GM19239 (cell line): ENCODE data around the gene QSOX1.

Source experiments
- DNase-seq: peaks from one replicate; pipeline ENCODE4 v3.0.0; 2011; ENCODE audit warnings: low spot score; ENCODE audit not compliant: insufficient read length
- FAIRE-seq: peaks from 2 replicates; lab custom pipeline; 2011; peaks lifted over from hg19 to GRCh38; lab: Jason Lieb, UNC

QSOX1 gene

DNA sequence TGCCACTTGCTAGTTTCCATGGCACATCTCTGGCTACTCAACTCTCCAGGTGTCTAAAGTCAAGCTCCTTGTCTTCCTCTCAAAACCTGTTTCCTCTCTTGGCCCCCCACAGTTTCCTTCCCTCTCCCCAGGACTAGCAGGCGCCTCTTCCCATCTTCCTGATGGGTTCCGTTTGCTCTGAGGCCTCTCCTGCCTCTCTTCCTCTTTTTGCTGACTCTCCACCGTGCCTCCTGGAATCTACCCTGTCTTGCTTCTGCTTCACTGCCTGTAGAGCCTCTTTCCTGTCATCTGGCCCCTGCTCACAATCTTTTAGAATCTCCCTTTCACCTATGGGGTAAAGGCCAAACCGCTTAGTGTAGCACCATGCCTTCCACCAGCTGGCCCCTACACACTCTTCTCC is 53.6 kb downstream of the QSOX1 start:
- DNase-seq (no peak), FAIRE-seq (no peak)

DNA sequence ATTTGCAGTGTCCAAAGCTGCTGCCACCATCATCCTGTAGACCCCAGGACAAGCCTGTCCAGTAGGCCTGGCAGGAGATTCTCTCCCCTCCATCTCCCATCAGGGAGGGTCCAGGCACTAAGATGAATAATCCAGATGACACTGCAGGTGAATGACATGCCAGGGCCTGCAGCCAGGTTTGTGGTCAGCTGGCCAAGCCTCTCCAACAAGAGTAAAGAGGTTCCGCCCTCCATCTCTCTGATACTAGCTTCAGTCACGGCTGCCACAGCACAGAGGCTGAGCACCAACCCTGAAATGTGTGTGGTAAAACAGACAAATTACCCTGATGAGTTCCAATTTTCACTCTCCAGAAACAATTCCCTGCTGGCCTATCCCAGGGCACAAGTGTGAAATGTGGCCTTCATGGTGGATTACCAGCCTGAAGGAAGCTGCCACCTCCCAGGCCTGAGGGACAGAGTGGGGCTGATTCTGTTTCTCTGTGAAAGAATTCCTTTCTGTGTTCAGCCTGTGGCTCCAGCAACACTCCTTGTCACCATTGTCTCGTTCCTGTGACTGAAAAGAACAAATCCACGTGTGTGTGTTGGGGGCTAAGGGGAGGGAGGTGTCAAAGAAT is 55.4 kb downstream of the QSOX1 start:
- DNase-seq (no peak), FAIRE-seq (no peak)

DNA sequence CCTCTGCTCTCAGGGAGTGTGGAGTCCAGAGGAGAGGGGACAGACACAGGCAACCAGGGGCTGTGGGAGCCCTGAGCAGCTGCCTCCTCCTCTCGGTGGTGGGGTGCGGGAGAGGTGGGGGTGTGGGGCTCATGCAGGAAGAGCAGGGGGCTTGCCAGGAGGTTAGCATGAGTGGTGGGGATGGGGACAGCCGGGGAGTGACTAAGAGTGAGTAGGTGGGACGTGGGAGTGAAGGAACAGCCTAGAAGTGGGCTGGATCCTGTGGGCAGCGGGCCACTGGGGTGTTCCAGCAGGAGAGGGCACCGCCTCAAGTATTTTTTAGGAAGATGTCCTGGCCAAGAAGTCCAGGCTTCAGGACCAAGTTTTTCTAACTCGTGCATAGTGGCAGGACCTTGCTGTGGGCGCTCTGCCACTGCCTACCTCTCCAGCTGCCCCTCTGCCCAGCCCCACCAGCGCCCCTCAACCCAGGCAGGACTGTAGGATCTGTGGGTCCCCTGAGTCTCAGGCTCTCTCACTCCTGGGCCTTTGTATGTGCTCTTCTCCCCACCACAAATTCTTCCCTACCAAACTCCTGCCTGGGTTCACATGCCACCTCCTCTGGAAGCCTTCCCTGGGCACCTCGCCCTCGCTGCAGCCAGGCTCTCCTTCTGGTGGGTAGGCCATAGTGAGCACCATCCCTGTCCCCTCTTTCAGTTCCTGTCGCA is 56.6 kb downstream of the QSOX1 start:
- DNase-seq (no peak), FAIRE-seq (no peak)

DNA sequence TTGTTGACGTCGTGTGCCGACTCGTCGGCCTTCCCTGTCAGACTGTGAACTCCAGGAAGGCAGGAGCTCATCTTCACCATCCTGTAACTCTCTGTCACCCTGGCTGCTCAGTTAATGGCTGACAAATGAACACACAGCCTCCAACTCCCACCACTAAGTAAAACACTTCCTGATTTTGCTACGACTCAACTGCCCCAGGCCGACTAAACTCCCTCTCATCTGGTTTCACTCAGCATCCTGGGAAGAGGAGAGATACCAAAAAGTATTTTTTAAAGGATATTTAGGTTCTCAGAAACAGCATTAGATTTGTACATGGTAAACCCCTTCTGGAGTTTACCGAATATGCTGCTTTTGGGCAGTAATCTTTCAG is 57.2 kb downstream of the QSOX1 start:
- DNase-seq (no peak), FAIRE-seq (no peak)

DNA sequence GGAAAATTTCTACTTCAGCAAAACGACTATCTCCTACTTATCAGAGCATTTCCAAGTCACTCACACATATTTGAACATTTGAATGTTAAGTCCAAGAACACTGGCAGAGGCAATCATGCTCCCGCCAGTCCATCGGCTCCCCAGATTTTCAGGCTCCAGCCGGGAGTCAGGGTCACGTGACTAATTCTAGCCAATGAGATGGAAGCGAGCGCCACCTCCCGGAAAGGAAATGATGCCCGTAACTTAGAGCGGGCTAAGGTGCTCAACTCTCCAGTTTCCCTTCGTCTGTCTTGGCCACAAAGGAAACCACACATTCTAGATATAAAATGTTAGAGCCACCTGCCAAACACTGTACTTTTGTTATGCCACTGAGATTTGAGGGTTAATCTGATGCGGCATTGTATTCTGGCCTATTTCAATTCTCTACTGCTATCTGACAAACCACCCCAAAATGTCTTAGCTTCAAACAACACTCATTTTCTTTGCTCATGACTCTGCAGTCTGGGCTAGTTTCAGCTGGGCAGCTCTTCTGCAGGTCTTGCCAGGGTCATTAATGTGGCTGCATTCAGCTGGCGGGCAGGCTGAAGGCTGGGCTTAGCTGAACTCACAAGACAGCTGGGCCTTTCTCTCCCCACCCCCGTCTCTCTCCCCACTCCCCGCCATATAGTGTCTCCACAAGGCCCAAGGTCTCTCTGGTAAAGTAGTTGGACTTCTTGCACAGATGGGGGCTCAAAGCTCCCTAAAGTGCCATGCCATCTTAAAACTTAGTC is 58.9 kb downstream of the QSOX1 start:
- DNase-seq (peak; percentile 57), FAIRE-seq (peak; percentile 86)

DNA sequence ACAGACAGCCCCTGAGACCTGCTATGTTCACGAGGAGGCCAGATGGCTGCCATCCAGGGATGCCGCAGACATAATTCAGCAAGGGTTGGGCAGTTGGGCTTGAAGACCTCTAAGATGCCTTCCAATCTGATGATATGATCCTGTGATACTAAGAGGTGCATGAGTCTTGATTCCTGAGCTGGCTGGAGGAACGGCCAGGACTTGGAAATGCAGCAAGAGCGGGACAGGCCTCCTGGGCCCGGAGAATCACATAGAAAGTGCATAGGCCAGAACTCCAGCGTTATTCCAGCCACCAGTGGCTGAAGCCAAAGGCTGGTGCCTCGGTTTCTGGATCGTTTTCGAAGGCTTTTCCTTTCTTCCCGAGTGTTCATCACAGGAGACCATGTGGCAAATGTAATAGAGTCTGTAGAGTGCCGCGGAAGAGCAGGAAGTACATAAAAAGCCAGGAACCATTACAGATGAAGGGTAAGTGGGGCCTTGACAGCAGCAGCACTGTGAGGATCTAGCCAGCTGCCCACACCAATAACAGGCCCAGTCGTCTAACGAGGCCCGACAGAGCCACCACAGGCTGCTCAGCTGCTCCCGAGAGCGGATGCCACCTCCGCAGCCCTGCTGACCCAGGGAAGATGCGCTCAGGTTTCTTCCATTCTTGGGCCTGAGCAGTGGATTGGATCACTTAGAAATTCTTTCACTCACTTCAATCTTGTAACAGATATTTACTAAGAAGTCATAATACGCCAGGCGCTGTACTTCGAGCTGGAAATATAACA is 61.4 kb downstream of the QSOX1 start:
- no peak for FAIRE-seq
- DNase-seq: no peak

DNA sequence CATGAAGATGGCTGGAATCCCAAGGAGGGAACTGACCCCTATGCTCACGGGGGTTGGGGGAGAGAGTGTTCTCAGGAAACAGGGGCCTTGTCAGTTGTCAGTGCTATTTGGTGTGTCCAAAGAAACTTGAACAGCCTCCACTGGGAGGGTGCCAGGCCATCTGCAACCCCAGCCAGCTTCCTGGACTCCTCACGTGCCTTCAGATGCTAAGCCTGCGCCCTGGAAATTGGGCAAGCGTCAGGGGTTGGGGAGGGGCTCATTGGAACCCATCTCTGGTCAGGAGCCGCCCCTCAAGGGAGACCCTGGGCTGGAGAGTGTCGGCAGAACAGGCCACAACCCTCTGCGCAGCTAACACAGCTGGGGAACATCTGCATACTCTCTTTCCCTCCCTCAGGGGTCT is 62.3 kb downstream of the QSOX1 start:
- FAIRE-seq: no peak
- DNase-seq: no peak

DNA sequence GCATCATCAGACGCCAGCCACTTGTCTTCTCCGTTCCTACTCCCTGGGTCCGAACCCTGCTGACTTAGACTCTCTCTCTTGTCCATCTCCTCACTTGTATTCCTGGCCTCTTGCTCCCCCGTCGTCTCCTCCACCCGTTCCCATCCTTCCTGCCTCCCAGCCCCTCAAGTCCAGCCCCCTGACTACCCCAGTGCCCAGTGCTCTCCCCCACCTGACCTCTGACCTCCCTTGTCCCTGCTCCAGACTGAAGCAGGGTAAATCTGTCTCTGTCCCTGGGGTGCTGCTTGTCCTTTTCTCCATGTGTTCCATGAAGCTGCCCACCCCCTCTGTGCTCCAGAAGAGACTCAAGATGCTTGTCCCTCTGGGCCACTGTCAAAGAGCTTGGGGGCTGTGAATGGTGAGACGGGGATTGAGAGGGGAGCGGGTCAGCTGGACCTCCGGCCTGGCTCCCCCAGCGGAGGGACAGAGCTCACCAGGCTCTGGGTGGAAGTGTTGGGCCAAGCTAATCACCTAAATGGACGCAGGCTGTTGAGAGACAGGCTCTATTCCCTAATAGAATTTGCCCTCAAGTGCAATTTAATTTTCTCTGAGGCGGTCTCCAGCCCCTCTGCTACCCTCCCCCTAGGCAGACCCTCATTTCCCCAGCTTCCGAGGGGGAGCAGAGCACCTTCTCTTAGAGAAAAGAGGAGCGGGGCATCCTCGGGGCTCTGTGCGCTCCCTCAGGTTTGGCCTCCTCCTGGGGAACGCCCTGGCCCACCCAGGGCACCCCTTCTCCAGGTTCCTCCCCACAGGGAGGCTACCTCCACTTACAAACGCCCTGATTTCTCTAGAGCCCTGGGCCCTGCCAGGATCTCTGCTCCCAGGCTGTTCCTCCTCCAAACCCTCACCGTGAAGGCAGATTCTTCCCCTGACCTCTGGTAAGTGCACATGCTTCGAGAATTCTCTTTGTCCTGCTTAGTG is 64.4 kb downstream of the QSOX1 start:
- no peak for FAIRE-seq
- DNase-seq: no peak

DNA sequence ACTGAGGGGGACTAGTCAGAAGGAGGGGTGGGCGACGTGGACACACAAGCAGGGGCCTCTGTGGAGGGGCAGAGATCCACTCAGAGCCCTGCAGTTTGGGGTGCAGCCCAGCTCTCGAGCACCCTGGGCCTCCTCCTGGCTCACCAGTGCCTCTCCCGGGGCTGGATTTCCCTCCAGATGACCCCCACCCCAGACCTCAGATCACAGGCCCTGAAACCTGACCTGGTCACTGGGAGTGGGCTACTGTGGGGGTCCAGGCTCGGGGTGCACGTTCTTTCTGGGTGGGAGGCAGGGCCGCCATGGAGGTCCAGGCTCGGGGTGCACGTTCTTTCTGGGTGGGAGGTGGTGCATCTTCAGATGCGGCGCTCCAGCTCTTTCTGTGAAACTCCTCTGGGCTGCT is 65.1 kb downstream of the QSOX1 start:
- DNase-seq: no peak
- FAIRE-seq: no peak

DNA sequence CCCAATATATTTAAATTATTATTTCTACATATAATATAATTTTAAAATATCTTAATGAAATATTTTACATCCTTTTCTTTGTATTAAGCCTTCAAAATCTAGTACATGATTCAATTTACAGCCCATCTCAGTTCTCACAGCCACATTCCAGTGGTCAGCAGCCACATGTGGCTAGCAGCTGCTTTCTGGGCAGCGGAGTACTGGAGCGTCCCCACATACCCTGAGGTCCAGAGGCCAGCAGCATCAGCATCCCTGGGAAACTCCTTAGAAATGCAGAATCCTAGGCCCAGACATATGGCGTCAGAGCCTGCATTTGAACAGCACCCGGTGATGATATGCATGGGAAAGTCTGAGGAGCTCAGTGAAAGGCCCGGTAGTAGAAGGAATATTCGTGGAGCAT is 66.8 kb downstream of the QSOX1 start:
- DNase-seq (no peak), FAIRE-seq (no peak)

DNA sequence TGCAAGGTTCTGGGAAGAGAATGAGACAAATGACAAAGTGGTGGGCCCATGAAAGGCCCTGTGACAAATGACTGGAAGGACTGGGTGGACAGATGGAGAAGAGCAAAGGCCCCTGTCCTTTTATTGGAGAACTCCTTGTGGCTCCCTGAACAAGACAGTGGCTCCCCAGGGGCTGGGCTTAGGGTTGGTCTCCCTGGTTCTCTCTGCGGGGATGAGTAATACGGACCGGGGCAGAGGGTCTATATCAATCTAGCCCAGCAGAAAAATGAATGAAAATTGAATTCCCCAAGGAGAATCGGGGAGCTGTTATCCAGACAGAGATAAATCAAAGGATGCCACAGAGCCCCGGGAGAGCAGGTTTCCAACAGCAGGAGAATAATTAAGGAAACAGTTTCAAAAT is 70.2 kb downstream of the QSOX1 start:
- no peak for FAIRE-seq
- no peak for DNase-seq

DNA sequence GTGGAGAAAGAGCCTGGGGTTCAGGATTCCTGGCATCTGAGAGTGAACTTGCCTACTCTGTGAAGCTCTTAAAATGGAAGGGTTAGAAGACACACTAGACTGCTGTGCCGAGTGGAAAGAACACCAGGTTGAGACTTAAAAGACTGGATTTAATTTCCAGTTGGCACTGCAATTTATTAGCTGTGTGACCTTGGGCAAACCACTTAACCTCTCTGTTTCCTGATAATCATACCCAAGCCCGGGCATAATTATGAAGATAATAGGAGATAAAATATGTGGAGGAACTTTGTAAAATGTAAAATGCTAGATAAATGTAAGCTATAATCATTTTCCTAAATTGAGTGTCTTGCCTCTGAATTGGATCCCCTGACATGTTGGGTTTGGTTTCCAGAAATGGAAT is 70.7 kb downstream of the QSOX1 start:
- DNase-seq: no peak
- no peak for FAIRE-seq

DNA sequence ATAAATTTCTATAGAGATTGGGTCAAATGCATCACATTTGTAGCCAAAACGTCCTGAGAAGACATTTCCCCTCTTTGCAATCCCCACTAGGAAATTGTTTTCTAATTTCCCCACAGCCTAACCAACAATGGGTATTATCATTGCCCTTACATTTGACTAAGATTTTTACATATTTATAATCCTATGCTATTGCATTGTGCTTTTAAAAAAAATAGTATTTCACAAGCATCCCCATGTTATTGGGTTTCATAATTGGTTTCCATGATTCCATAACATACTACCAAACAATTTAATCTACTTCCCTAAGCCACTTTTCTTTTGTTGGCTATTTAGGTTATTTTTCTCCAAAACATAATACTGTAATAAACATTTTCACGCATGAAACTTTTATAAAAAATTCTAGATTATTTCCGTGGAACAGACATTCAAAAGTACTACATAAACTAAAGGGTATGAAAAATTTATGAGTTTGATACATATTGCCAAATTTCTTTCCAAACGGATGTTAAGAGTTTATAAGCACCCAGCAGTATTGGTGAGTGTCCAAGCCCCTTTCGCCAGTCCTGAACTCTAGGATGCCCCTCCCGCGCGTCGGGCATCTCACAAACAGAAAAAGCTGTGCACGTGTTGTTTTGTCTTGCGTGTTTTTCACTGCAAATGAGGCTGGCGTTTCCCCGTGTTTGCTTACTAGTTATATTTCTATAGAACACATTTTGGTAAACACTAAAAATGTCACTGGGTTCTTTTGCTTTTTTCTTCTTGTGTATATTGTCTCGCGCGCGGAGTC is 73.4 kb downstream of the QSOX1 start:
- DNase-seq (no peak), FAIRE-seq (no peak)

DNA sequence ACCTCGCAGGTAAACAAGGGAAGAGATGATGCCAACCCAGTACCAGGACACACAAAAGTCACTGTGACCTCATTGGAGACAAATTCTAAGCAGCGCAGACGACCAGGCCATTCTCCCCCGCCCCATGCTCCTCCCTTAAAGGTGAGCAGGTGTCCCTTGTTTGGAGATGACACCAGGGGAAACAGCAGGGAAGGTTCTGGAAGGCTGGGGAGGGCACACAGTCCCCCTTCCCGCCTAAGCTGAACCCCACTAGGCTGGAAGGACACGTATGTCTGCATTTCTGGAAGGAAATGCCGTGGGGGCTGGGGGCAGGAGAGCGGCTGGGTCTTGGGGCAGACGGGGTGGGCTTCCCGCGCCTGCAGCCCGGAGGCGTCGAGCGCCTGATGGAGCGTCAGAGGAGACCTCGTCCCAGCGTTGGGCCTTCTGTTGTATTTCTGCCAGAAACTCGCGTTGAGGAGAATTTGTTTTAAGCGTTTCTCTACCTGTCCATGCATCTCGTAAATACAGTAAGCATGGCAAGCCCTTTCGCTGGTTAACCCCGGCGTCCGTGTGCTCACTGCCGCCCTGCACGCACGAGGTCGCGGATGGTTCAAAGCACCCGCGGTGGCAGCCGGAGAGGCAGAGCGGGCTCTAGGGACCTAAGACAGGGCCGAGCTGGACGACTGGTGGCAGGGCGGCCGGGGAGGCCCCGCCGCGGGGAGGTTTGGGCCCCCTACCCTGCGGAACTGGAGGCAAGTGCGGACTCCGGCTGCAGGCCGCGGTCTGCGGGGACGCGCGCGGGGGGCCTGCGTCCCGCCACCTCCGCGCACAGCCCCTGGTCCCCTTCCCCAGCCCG is 74.2 kb downstream of the QSOX1 start:
- FAIRE-seq: no peak
- peak; percentile 46 for DNase-seq

DNA sequence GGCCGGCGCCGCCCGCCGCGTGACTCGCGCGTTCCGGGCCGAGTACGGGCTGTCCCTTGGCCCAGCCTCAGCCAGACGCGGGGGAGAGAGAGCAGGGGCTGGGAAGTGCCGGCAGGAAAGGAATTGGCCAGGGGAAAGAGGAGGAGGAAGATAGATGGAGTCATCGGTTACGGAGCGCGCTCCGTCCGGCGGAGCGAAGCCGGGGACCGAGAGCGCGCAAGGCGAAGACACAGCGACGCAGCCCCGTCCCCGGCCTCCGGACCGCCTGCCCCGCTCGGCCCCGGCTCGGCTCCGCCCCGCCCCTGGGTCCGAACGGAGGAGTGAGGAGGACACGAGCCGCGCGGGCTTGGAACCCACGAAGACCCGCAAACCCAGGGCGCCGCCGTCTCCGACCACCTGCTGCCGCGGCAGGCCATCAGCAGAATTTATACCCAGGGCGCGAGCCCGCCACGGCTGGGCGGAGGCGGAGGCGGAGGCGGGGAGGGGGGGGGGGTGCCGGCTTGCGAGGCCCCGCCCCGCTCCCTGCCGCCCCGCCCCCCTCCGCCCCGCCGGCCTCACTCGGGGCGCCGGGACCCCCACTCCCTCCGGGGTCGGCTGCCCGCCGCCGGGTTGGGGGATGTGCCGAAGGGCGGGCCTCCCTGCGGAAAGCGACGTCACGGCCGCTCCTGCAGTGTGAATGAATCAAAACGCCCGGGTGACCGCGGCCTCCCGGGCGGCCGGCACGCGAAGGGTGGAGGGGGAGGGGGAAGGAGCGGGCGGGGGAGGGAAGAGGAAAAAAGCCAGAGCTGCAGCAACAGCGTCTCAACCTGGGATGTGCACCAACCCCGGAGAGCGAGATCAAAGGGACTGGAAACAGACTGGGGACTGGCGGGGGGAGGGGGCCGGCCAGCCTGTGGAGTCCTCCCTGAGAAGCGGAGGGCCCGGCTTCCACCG is 75.1 kb downstream of the QSOX1 start, which contains the start of gene LHX4:
Gene LHX4 (plus strand): TSS at position 782 of the 933 bp plus-strand sequence. CDS start 266 bp downstream, outside the sequence.
- DNase-seq: peak; percentile 67

DNA sequence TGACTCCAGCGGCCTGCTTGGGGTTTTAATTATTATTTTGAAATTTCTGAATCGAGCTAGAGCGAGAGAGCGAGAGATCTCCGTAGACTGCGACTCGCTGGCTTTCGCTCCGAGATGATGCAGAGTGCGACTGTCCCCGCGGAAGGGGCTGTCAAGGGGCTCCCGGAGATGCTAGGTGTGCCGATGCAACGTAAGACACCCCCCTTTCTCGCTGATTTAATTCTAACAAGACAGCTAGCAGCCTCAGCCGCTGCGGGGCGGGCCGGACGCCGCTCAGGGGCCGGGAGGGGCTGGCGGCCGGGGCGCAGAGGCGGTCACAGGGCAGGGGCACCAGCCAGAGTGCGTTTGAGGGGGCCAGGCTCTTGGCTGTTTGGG is 75.7 kb downstream of the QSOX1 start:
- DNase-seq (no peak), FAIRE-seq (no peak)

More for the DNA sequence above, 75.1 kb downstream of the QSOX1 start, which contains the start of gene LHX4:
- FAIRE-seq: no peak
